Adipose tissue (tissue), 3 donors: ENCODE data around the gene SAAL1. TPM values are rescaled to one million over a fixed set of nuclear protein-coding genes. Genes with fewer than 3 reads are reported as not detected.

Experiments
- H3K27ac ChIP-seq: one replicate; pipeline ENCODE4 v1.5.1; 2013; ENCODE audit warnings: low read depth, low read length
- WGBS, 3 donors: extraction: QIAGEN DNeasy Blood & Tissue Kit; methylation state at CpG; one replicate each; pipeline ENCODE4 v1.1.7; 2013; 5-methylcytosine and 5-hydroxymethylcytosine counted together
- polyA plus RNA-seq, 3 donors: library from polyadenylated mRNA; stranded (reverse); fragments of 200-250 nt; gene quantifications; one replicate each; pipeline ENCODE4 v1.2.3, GENCODE V29; 2013
- donor health status: healthy with polysubstance abuse.
- donor health status: Bipolar disorder and iron deficiency.
- donor health status: healthy.

The SAAL1 gene
- polyA plus RNA-seq, 3 donors: 6.1 to 7.3 (median 6.5) TPM

DNA sequence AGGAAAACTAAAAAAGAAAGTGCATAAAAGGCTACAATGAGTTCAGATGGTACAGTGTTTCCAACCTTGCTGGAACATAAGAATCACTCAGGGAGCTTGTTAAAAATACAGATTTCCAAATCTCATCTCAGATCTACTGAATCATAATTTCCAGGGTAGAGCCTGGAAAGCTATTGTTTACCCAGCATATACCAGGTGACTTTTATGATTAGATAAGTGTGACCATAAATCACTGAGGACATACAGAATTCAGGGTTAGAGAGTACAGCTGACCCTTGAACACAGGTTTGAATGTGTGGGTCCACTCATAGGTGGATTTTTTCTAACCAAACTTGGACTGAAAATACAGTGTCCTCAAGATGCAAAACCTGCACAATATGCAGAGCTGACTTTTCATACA is 11.9 kb downstream of the SAAL1 start:
- no peak overlapping the region for H3K27ac ChIP-seq

DNA sequence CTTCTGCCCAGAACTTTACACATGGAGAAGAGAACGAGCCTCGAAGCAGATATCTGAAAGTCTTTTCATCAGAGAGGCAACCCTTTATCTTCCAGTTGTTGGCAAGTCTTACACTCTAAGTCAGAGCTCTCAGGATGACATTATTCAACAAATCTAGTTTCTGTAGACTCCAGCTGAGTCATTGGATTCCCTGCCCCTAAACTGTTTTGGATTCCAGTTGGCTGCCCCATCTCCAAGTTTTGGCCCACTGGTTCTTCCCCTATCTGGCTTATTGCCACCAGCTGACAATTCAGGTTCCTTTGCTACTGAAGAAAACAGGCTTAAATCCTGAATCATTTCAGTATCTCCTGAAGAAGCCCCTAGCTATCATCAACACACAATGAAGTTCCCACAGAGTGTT is 14.2 kb downstream of the SAAL1 start:
- 88 to 96% (median 93%) methylated on average over 2 of the region's 2 CpGs for WGBS, 3 donors

DNA sequence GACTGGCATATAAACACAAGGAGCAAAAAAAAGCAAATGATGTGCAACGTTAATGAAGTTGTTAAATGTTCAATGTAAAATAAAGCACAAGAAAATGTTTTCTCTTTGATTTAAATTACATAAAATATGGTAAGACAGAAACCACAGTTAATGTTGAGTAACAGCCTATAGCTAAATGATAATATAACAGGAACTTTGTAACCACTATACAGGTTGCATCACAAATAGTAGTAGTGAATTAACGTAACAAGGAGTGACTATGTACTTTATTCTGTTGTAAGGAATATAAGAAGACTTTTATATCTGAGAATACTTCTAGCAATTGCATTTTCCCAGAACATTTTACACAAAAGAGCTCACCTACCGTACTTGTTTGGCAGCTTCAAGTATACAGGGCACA is 16.9 kb downstream of the SAAL1 start:
- no peak overlapping the region for H3K27ac ChIP-seq
- 63 to 95% (median 71%) methylated on average over 3 of the region's 3 CpGs for WGBS, 3 donors

More for the DNA sequence above, 14.2 kb downstream of the SAAL1 start:
- H3K27ac ChIP-seq: no peak overlapping the region

DNA sequence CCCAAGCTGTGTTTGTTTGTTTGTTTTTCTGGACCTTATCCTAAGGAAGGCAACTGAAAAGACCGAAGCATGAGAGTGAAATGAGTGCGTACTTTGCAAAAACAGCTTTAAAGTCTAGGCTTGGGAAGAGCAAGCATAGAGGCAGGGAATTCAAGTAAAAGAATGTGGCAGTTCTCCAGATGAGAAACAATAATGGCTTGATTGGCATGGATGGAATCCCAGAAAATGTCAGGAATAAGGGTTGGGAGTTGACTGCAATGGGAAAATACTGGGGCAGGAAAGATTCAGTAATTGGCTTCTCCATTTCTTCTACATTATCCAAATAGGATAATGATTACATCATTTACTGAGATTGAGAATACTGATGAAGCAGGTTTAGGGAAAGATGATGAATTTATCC is 17.5 kb downstream of the SAAL1 start:
- 93 to 100% (median 98%) methylated on average over 2 of the region's 2 CpGs for WGBS, 3 donors
- H3K27ac ChIP-seq: no peak overlapping the region

DNA sequence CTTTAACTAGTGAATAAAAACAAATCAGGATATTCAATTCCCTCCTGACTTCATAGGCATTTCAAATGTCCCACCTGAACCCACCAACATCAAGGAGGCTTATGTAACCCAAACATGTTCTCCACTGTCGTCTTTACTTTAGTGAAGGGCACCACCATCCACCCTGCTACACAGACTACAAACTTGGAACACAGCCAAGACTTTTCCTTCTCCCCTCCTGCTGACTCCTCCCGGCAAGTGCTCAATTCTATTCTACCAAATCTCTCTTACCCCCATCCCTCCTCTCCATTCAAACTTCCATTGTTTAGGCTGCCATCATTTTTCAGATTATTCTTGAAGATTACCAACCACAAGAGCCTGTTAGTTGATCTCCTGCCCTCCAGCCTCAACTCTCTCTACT is 24.3 kb downstream of the SAAL1 start:
- 59 to 90% (median 67%) methylated on average over 2 of the region's 2 CpGs for WGBS, 3 donors
- H3K27ac ChIP-seq: no peak overlapping the region

DNA sequence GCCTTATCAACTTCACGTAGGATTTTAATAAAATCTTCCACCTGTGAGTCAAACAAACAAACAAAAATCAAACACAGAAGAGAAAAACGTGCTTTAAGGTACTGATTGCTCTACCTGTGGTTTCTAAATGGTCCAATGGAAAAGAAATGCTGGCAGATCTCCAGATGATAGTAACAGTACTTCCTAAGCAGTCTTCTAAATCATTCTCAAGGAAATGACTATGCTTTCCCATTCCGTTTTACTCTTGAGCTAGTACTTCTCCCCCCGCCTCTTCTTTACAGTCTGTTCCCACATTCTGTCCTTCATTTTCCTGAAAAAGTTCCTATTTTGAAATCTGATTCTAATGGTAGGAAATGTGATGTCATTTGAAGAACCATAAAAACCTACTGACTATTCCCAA is 25.4 kb downstream of the SAAL1 start:
- no peak overlapping the region for H3K27ac ChIP-seq
- WGBS, 3 donors: 53 to 63% (median 59%) methylated on average over 4 of the region's 4 CpGs

DNA sequence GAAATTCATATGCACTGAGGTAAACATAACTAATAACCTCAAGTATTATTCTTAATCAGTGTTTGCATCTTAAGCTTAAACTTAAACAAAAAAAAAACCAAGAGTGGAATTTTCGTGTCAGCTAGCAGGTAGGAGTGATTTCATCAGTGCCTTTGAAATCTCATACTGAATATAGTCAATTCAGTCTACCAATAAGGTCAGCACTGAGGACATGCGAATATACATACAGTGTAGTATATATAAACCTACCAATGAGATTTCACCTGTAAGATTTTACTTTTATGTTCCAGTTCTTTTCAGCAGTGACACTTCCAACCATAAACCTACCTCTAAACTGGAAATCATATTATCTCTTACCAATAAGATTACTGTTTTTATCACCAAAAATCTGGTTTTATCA is 27.0 kb downstream of the SAAL1 start:
- H3K27ac ChIP-seq: no peak overlapping the region
- WGBS, 3 donors: 85 to 95% (median 91%) methylated on average over 2 of the region's 2 CpGs

DNA sequence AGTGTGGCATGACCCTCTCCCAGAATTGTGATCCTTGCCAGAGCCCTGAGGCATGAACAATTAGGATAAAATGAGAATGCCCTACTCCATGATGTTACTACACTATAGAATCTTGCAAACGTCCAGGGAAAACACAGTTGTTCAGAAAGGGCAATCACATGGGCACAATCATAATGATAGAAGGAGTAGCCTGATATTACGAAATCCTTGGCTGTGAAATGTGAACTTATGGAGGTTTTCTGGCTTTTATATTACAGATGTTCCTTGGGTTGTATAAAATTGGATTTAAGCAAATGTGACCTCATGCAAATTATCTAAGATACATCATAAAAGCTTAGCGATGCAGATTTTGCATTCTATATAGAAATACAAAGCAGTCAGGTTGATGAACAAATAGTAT is 30.4 kb downstream of the SAAL1 start:
- WGBS, 3 donors: 79 to 94% (median 93%) methylated on average over 3 of the region's 3 CpGs
- no peak overlapping the region for H3K27ac ChIP-seq

DNA sequence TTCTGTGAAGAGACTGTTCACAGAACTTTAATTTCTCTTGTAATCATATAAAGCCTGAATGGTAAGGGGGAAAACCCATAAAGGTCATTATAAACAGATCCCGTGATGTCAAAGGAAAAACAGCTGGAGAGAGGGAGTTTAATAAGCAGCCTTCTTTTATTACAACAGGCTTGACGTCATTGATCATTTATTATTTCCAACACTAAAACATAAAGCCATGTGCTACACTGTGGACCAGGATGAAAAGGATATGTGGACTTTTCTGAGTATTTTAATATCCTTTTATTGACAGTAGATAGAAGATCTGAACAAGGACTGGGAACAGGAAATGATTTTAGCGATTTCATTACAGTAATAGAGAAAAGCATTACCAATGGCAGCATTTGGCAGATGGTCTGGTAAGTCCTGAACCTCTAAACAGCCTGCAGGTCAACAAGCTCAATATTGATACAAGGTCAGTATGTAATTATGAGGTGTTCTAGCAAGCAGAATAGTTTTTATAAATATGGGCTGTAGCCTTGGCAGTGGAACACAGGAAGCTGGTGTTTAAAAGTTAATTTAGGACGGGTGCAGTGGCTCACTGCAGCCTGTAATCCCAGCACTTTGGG is 34.7 kb downstream of the SAAL1 start:
- H3K27ac ChIP-seq: no peak overlapping the region
- 82 to 89% (median 83%) methylated on average over 4 of the region's 4 CpGs for WGBS, 3 donors

DNA sequence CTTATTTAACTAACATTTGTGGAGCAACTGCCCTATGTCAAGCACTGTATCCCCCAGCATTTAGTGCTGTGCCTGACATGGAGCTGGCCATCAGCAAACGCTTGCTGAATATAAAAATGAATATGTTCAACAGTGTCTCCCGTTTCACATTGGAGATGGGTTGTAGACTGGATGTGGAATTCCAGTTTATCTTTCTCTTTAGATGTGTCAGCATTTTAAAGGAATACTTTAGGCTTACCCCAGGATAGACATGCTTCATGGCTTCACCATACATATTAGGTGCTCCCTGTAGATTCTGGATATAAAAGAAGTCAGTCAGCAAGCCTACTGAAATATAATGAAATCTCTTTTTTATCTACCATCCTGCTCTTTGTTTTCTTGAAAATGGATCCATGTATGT is 38.5 kb downstream of the SAAL1 start:
- no peak overlapping the region for H3K27ac ChIP-seq
- WGBS, 3 donors: 92 to 95% (median 93%) methylated on average over 2 of the region's 2 CpGs

DNA sequence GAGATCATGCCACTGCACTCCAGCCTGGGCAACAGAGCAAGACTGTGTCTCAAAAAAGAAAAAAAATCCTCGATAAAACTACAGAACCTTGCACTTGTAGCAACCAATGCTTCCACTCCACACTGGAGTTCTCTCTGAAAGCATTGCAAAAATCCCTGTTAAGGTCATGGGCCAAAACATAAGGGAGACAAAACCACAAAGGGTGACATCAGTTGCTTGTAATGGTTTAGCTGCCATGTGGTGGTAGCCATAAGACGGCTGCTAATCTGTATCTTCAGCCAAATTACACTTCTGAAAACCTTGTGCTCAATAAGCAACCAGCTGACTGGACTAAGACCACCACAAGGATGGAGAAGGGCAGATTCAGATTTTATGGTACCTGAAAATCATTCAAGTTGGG is 39.3 kb downstream of the SAAL1 start:
- H3K27ac ChIP-seq: no peak overlapping the region
- 91 to 98% (median 91%) methylated on average over 2 of the region's 2 CpGs for WGBS, 3 donors

DNA sequence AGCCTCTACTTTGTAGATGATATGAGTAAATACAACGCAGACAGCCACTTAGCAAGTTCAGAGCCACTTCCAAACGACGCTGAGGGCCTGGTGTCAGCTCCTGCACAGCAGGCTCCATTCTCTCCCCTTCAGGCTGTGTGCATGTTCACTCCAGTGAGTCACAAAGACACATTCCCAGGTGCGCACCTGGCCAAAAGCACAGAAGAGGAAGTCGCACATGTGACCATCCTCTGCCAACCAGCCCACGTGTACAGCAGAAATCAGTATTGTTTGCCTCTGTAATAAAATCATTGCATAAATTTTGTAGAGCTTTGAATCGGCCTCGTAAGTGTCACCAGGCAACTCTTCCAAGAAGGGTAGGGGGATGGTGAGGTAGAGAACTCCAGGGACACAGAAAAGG is 40.3 kb downstream of the SAAL1 start:
- 77 to 84% (median 79%) methylated on average over 8 of the region's 8 CpGs for WGBS, 3 donors
- no peak overlapping the region for H3K27ac ChIP-seq

DNA sequence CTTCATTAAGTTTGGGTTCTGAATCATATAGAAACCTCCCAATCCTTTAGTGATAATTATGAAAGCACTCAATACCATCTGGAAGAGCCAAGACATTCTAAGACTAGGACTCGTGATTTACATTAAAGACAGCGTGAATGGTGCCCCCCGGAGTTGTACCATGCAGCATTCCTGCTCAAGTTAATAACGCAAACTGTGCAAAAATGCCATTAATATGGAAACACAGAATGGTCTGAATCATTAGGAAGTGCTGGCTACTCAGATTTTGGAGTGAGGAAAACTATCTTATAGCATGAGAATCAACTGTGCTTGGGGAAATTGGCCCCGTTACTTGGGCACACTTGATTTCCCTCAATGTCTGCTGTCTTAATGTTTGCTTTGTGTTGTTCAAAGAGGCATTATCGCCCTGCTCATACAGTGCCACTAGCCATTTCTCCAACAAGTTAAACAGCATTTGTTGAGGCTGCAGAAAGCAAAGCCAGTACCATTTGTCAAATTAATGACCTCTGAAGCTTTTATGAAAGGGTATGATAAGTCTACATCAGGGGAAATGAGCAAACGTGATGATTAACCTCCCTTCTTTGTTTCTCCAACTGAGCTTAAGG is 41.3 kb downstream of the SAAL1 start:
- 52 to 91% (median 86%) methylated on average over 7 of the region's 7 CpGs for WGBS, 3 donors
- H3K27ac ChIP-seq: no peak overlapping the region

DNA sequence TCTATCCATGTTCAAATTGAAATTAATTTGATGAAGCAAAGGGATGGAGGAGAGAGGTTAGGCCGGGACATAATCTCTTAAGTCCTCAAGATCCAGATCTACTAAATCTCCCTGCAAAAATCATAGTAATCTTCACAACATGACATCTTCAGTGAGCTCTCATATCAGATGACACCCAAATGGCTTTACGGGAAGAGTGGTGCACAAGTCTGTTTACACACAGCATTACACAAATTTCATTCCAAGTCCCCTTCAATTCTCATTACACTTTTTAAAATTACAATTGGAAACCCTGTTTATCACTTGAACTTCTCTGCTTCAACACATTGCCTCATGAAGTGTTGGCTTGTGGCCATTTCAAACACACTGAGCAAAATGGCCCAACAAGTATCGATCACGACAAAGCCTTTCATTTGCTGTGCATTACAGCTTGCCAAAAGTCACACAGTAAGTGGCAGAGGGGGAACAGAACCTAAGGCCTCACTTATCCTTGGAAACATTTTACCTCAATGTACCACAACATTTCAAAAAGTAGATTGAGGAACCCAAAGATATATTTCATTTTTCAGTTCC is 41.9 kb downstream of the SAAL1 start:
- H3K27ac ChIP-seq: no peak overlapping the region
- 33 to 88% (median 80%) methylated on average over 4 of the region's 4 CpGs for WGBS, 3 donors

DNA sequence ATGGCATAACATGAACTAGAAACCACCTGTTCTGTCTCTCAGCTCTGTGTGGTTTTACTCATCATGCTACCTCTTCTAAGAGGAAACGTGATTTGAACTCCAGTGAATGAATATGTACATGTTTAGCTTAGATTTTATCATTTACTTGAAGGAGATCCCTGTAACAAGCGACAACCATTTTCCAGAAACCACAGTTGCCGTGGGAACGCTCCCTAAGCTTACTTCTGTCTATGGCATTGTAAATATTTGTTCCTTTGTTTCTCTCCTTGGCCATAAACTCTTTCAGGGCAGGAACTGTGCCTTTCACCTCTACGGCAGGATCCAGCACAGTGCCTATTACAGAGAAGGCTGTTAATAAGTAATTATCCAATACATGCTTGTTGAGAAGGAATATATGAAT is 42.8 kb downstream of the SAAL1 start:
- 35 to 82% (median 67%) methylated on average over 5 of the region's 5 CpGs for WGBS, 3 donors
- H3K27ac ChIP-seq: no peak overlapping the region

DNA sequence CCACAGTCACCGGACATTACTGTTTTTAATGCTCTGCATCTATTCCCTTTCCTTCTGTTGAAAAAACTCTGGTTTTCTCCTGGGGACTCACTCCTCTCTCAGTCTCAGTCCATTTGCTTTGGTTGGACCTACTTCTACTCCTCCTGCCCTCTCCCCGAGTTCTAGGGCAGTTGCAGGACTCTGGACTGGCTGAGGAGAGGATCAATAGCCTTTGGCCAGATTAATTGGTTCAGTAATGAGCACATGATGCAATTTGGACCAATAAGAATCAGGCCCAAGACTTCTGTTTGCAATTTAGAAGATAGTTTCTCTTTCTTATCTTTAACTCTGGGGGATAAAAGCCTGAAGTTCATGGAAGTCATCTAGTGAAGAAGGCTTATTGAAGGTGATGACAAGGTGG is 44.5 kb downstream of the SAAL1 start:
- no peak overlapping the region for H3K27ac ChIP-seq
- 86 to 88% (median 87%) methylated on average over 2 of the region's 2 CpGs for WGBS, 3 donors

DNA sequence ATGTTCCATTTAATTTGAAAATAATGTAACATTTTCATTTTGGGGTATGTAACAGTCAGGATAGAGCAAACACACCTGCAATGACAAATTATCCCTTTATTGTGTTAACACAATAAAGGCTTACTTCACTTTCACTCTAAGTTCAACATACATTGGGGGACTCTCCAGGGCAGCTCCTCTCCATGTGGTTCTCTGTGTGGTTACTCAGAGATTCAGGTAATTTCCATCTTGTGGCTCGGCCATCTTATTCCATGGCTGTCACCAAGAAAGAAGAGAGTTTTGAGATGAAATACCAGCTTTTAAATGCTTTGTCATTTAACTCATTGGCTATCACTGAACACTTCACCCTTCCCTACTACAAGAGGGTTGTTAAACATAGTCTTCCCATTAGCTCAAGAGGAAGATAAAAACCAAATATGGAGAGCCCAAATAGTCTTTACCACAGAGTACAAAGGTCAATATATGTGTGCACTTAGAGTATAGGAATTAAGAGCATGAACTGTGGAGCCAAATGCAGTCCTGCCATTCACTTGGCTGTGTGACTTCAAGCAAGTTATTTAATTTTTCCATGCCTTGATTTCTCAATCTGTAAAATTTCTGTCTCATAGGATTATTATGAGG is 49.2 kb downstream of the SAAL1 start:
- H3K27ac ChIP-seq: no peak overlapping the region
- WGBS, 3 donors: 92 to 100% (median 94%) methylated on average over 1 of the region's 1 CpG

DNA sequence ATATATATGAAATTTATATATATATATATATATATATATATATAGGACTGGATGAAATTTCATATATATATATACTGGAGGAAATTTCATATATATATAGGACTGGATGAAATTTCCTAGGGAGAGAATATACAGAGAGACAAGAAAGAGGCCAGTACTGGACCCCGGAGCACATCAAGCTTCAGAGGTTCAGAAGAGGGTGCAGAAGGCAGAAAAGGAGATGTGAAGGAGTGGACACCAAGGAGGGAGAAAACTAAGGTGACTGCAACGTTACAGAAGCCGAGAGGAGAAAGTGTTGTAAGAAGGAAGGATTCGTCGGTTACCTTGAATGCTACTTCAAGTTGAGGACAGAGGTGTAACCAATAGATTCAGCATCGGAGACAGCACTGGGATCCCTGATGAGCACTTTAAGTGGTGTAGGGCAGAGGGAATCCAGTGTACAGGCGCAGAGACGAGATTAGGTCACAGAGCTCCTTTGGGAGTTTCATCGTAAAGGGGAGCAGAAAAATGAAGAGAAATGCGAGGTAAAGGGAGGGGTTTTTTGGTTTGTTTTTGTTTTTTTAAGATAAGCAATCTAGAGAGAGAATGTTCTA is 51.3 kb downstream of the SAAL1 start:
- no peak overlapping the region for H3K27ac ChIP-seq
- WGBS, 3 donors: 84 to 91% (median 89%) methylated on average over 10 of the region's 10 CpGs

DNA sequence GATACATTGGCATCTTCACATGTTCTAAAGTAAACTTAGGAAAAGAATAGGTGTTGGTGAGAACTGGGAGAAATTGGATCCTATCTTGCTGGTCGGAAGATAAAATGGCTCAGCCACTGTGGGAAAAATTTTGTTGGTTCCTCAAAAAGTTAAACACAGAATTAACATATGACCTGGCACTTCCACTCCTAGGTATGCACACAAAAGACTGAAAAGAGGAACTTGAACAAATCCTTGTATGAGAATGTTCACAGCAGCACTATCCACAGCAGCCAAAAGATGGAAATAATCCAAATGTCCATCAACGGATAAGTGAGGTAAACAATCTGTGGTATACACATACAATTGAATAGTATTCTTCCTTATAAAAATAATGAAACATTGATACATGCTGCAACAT is 55.0 kb downstream of the SAAL1 start:
- 35 to 58% (median 52%) methylated on average over 2 of the region's 2 CpGs for WGBS, 3 donors
- H3K27ac ChIP-seq: no peak overlapping the region
